OCI-LY3 (cell line): Measurements from ENCODE around the gene TMEM259.

Source experiments
- EZH2phosphoT487 ChIP-seq: fragments of 200-600 bp; shearing (Covaris generic); IDR thresholded peaks from 2 replicates; pipeline ENCODE4 v1.6.1; 2018; ENCODE audit warnings: antibody characterized with exemption, mixed run types, low read depth
- TF ChIP-seq, protein P1 (sequence below): fragments of 200-600, 300-600 bp; sonication (generic); IDR thresholded peaks from 2 replicates; pipeline ENCODE4 v1.5.1; 2014; ENCODE audit warnings: antibody characterized with exemption, low read length, low read depth

DNA sequence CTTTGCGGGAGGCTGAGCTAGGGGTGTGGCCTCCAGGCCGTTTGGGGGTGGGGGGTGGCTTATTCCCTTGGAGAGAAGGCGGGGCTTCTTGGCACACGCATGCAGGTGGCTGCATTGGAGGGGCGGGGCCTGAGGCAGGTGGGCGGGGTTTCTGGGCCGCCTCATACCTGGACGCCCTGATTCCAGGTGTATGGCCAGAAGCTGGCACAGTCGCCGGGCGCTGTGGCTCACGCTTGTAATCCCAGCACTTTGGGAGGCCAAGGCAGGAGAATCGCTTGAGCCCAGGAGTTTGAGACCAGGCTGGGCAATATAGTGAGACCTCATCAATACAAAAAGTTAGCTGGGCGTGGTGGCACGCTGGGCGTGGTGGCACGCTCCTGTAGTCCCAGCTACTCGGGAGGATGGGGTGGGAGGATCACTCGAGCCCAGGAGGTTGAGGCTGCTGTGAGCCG, 26.8 kb upstream of the TMEM259 start:
- TF ChIP-seq, protein P1, sequence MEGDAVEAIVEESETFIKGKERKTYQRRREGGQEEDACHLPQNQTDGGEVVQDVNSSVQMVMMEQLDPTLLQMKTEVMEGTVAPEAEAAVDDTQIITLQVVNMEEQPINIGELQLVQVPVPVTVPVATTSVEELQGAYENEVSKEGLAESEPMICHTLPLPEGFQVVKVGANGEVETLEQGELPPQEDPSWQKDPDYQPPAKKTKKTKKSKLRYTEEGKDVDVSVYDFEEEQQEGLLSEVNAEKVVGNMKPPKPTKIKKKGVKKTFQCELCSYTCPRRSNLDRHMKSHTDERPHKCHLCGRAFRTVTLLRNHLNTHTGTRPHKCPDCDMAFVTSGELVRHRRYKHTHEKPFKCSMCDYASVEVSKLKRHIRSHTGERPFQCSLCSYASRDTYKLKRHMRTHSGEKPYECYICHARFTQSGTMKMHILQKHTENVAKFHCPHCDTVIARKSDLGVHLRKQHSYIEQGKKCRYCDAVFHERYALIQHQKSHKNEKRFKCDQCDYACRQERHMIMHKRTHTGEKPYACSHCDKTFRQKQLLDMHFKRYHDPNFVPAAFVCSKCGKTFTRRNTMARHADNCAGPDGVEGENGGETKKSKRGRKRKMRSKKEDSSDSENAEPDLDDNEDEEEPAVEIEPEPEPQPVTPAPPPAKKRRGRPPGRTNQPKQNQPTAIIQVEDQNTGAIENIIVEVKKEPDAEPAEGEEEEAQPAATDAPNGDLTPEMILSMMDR: no peak
- no peak for TF ChIP-seq EZH2phosphoT487
